B cell (primary cell): ENCODE data around the gene CD93. TPM values are rescaled to one million over a fixed set of nuclear protein-coding genes. Genes with fewer than 3 reads are reported as not detected.

ENCODE experiments used
- ATAC-seq: fragments of 200-7000 bp; cut with Tn5 transposase; one replicate; pipeline ENCODE4 v1.10.0; 2021; ENCODE audit warnings: low read depth, mild to moderate bottlenecking, moderate number of reproducible peaks, moderate library complexity
- CTCF ChIA-PET: fragments of 350-600 bp; sonication (Branson Sonifier 250); formaldehyde crosslinking; loops from one replicate; lab custom pipeline; 2021; ENCODE audit warnings: antibody characterized with exemption, inconsistent platforms; lab: Charles Lee
- POLR2A ChIA-PET: fragments of 350-600 bp; sonication (Branson Sonifier 250); formaldehyde crosslinking; loops from one replicate; lab custom pipeline; 2021; ENCODE audit warnings: antibody characterized with exemption; lab: Charles Lee
- DNase-seq: peaks from one replicate; pipeline ENCODE4 v3.0.0; 2013
- H2AFZ ChIP-seq: 2 replicates; pipeline ENCODE4 v1.6.1; 2012; ENCODE audit warnings: mild to moderate bottlenecking, low read depth, low read length; ENCODE audit not compliant: insufficient read depth, poor library complexity, severe bottlenecking
- H3K27ac ChIP-seq, 2 donors: 1 replicate in 1 of 2; 2 replicates in 1 of 2; pipeline ENCODE4 v1.5.1; 2012 to 2013; ENCODE audit warnings: low read length in 2 of 2, mild to moderate bottlenecking in 2 of 2, moderate library complexity in 1 of 2
- H3K27me3 ChIP-seq, 4 experiments: fragments of 200-600 bp in 1 of 4; sonication (generic) in 1 of 4; replicated peaks in 1 of 4; 1 replicate in 2 of 4; 2 replicates in 2 of 4; pipeline versions ENCODE4 v1.6.1 to v1.7.0; 2013 to 2016; ENCODE audit warnings: low read length in 3 of 4, mild to moderate bottlenecking in 2 of 4, mixed read lengths in 1 of 4, moderate library complexity in 1 of 4; ENCODE audit not compliant: insufficient read depth in 4 of 4, control insufficient read depth in 3 of 4; ENCODE audit errors: control extremely low read depth in 1 of 4
- H3K36me3 ChIP-seq, 2 experiments: replicated peaks in 1 of 2; 1 replicate in 1 of 2; 2 replicates in 1 of 2; pipeline versions ENCODE4 v1.6.1 to v1.7.1; 2013; ENCODE audit warnings: low read length in 1 of 2; ENCODE audit not compliant: insufficient read depth in 2 of 2, control insufficient read depth in 1 of 2; ENCODE audit errors: control extremely low read depth in 1 of 2, extremely low read depth in 1 of 2
- H3K4me1 ChIP-seq, 2 donors: fragments of 200-600 bp in 1 of 2; sonication (generic) in 1 of 2; 1 replicate in 1 of 2; 2 replicates in 1 of 2; pipeline versions ENCODE4 v1.5.1 to v1.6.1; 2013 to 2017; ENCODE audit warnings: low read length in 2 of 2; ENCODE audit not compliant: control insufficient read depth in 2 of 2, insufficient read depth in 2 of 2
- H3K4me2 ChIP-seq: replicated peaks from 2 replicates; pipeline ENCODE3; 2012; ENCODE audit warnings: mild to moderate bottlenecking, low read depth, low read length; ENCODE audit not compliant: poor library complexity, severe bottlenecking
- H3K4me3 ChIP-seq, 5 experiments: fragments of 200-600 bp in 1 of 5; sonication (generic) in 1 of 5; 1 replicate in 3 of 5; 2 replicates in 2 of 5; pipeline versions ENCODE4 v1.5.1 to v1.7.0; 2011 to 2016; ENCODE audit warnings: low read length in 4 of 5, mild to moderate bottlenecking in 4 of 5, low read depth in 2 of 5, control low read depth in 1 of 5, moderate library complexity in 1 of 5; ENCODE audit not compliant: insufficient read depth in 1 of 5; ENCODE audit errors: control extremely low read depth in 1 of 5, extremely low read depth in 1 of 5
- H3K79me2 ChIP-seq: fragments of 200-600 bp; sonication (generic); one replicate; pipeline ENCODE4 v1.6.0; 2016; ENCODE audit warnings: low read length; ENCODE audit not compliant: control insufficient read depth, insufficient read depth
- H3K9ac ChIP-seq: fragments of 200-600 bp; sonication (generic); 2 replicates; pipeline ENCODE4 v1.6.1; 2017; ENCODE audit warnings: mild to moderate bottlenecking, low read length, moderate library complexity
- H3K9me3 ChIP-seq, 3 donors: one replicate each; pipeline versions ENCODE4 v1.6.1 to v1.7.1; 2013; ENCODE audit warnings: low read length in 2 of 3; ENCODE audit not compliant: control insufficient read depth in 2 of 3, insufficient read depth in 1 of 3; ENCODE audit errors: control extremely low read depth in 1 of 3
- H4K20me1 ChIP-seq: 2 replicates; pipeline ENCODE4 v1.6.0; 2012; ENCODE audit warnings: mild to moderate bottlenecking, low read length; ENCODE audit not compliant: insufficient read depth, control insufficient read depth, poor library complexity, severe bottlenecking
- H3K27ac Mint-ChIP-seq: one replicate; pipeline ENCODE4 v1.8.0; 2021; ENCODE audit warnings: mixed read lengths
- H3K27me3 Mint-ChIP-seq: one replicate; pipeline ENCODE4 v1.8.0; 2021; ENCODE audit warnings: mixed read lengths
- H3K4me1 Mint-ChIP-seq: one replicate; pipeline ENCODE4 v1.8.0; 2021; ENCODE audit warnings: mixed read lengths
- H3K4me3 Mint-ChIP-seq: one replicate; pipeline ENCODE4 v1.8.0; 2021; ENCODE audit warnings: mixed read lengths
- H3K9me3 Mint-ChIP-seq: one replicate; pipeline ENCODE4 v1.8.0; 2022; ENCODE audit warnings: mixed read lengths; ENCODE audit not compliant: insufficient read depth
- EZH2 ChIP-seq: IDR thresholded peaks from 2 replicates; pipeline ENCODE4 v1.6.1; 2012; ENCODE audit warnings: borderline replicate concordance, low read depth, mild to moderate bottlenecking, moderate library complexity, low read length; ENCODE audit not compliant: insufficient read depth, poor library complexity, severe bottlenecking
- WGBS: methylation state at CpG from one replicate; pipeline ENCODE4 v1.1.5; 2013; ENCODE audit warnings: missing lambda C conversion rate; ENCODE audit not compliant: insufficient coverage; 5-methylcytosine and 5-hydroxymethylcytosine counted together
- intact Hi-C: fragments of 100-400 bp; cut with micrococcal nuclease; formaldehyde crosslinking; loops from one replicate; pipeline ENCODE4 v1.10.0; 2022
- polyA plus RNA-seq: library from polyadenylated mRNA; depleted of rRNA; stranded (reverse); fragments of >200 nt; gene quantifications from 2 replicates; pipeline ENCODE4 v1.2.3, GENCODE V29; 2012
- total RNA-seq, 2 donors: library from RNA; stranded (reverse); fragments of 120-200 nt in 1 of 2; gene quantifications; 1 replicate in 1 of 2; 2 replicates in 1 of 2; pipeline versions ENCODE4 v1.2.3 to v1.2.4, GENCODE V29; 2013 to 2022
- TF ChIP-seq, protein P1 (sequence below): fragments of 200-600 bp; IDR thresholded peaks from one replicate; pipeline ENCODE4 v1.8.0; 2022; ENCODE audit warnings: antibody characterized with exemption, mild to moderate bottlenecking

Gene CD93
- total and polyA plus RNA-seq, 2 donors (not counting 1 experiment from before 2014, with no cell fraction given) = 0.12 to 0.51 TPM

DNA sequence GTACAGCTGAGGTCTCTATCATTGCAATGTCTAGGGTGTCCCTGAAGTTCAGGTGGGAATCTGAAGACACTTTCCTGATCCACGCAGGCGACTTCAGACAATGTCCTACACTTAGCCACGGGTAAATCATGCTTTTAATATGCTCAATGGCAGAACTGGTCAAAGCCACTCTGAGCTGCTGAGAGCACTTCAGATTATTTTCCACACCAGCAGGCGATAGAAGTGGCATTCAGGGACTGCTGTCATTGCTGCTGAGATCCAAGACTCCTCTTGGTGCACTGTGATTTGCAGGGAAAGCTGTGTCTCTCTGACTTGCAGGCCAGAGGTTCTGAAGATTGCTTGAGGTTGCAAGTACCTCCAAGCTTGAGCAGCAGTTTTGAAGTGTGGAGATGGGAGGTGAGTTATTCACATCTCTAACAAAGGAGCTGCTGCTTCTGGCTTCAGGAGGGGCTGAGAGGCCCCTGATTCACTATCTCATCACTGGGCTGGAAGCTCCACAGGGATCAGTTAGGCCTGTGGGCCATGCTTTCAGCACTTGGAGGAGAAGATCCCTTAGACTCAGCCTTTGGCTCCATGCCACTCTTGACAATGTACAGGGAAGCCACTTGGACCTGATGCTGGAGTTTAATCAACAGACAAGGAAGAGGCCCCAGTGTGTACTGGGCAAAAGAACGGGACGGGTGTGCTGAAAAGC is 53.9 kb downstream of the CD93 start:
- Histone ChIP-seq H3K27me3 (peaks cover 0 to 3% (median 0%) of the 10 kb centered on the region in 4 experiments), H3K9me3 (peaks cover 0 to 5% (median 0%) of the 10 kb centered on the region in 3 donors), H3K4me3 (no peak overlapping the region), H3K79me2 (no peaks in the 10 kb centered on the region), H3K4me2 (no peak overlapping the region), H3K27ac (no peak overlapping the region), H3K9ac (no peak overlapping the region), H4K20me1 (no peaks in the 10 kb centered on the region), H3K4me1 (no peaks in the 10 kb centered on the region), H3K36me3 (no peaks in the 10 kb centered on the region), H2AFZ (no peak overlapping the region)
- no peak for ATAC-seq
- ChIA-PET CTCF (no interaction called here), POLR2A (no interaction called here)
- Mint-ChIP-seq H3K4me1 (no peaks in the 10 kb centered on the region), H3K4me3 (no peak overlapping the region), H3K27ac (no peak overlapping the region), H3K9me3 (no peaks in the 10 kb centered on the region), H3K27me3 (peaks cover 21% of the 10 kb centered on the region)
- 60% methylated on average over 6 of the region's 6 CpGs for WGBS
- TF ChIP-seq EZH2 = no peak
- TF ChIP-seq, protein P1, sequence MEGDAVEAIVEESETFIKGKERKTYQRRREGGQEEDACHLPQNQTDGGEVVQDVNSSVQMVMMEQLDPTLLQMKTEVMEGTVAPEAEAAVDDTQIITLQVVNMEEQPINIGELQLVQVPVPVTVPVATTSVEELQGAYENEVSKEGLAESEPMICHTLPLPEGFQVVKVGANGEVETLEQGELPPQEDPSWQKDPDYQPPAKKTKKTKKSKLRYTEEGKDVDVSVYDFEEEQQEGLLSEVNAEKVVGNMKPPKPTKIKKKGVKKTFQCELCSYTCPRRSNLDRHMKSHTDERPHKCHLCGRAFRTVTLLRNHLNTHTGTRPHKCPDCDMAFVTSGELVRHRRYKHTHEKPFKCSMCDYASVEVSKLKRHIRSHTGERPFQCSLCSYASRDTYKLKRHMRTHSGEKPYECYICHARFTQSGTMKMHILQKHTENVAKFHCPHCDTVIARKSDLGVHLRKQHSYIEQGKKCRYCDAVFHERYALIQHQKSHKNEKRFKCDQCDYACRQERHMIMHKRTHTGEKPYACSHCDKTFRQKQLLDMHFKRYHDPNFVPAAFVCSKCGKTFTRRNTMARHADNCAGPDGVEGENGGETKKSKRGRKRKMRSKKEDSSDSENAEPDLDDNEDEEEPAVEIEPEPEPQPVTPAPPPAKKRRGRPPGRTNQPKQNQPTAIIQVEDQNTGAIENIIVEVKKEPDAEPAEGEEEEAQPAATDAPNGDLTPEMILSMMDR = no peak
- intact Hi-C loops = no loop called here
- no peak for DNase-seq

DNA sequence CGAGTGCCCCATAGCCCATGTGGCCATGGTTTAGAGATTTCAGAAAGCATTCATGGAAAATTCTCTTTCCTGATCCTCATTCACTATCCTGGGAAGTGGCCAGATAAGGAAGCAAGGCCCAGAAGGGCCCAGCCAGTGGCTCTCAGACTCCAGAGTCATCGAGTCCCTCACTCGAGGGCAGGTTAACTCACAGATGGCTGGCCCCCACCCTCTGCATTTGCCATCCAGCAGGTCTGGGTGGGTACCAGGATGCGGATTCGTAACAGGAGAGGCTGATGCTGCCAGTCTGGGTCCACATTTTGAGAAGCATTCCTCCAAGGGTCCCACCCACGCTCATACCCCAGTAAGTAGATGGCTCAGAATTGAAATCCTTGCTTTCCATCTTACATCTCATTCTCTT is 54.8 kb downstream of the CD93 start:
- no peak overlapping the region for H3K9ac ChIP-seq
- H3K4me2 ChIP-seq = no peak overlapping the region
- peaks cover 0 to 5% (median 0%) of the 10 kb centered on the region in 3 donors for H3K9me3 ChIP-seq
- Mint-ChIP-seq H3K4me3 (no peak overlapping the region), H3K4me1 (no peaks in the 10 kb centered on the region), H3K9me3 (no peaks in the 10 kb centered on the region), H3K27ac (no peak overlapping the region), H3K27me3 (peaks cover 16% of the 10 kb centered on the region)
- peaks cover 0 to 3% (median 0%) of the 10 kb centered on the region in 4 experiments for H3K27me3 ChIP-seq
- TF ChIP-seq, protein P1 = no peak
- TF ChIP-seq EZH2 = no peak
- no peaks in the 10 kb centered on the region for H3K4me1 ChIP-seq
- H3K36me3 ChIP-seq = no peaks in the 10 kb centered on the region
- H2AFZ ChIP-seq = no peak overlapping the region
- ChIA-PET POLR2A (no interaction called here), CTCF (no interaction called here)
- intact Hi-C loops = no loop called here
- no peaks in the 10 kb centered on the region for H3K79me2 ChIP-seq
- H3K4me3 ChIP-seq = no peak overlapping the region
- WGBS = 92% methylated on average over 6 of the region's 6 CpGs
- no peak overlapping the region for H3K27ac ChIP-seq
- no peak for ATAC-seq
- no peak for DNase-seq
- H4K20me1 ChIP-seq = no peaks in the 10 kb centered on the region
